GM12801 (cell line): Measurements from ENCODE around the gene ETS2.

Experiments
- CTCF ChIP-seq: IDR thresholded peaks from one replicate; pipeline ENCODE4 v1.5.1; 2011; ENCODE audit warnings: control low read depth; ENCODE audit not compliant: insufficient read length; ENCODE audit errors: extremely low read depth

ETS2 gene

DNA sequence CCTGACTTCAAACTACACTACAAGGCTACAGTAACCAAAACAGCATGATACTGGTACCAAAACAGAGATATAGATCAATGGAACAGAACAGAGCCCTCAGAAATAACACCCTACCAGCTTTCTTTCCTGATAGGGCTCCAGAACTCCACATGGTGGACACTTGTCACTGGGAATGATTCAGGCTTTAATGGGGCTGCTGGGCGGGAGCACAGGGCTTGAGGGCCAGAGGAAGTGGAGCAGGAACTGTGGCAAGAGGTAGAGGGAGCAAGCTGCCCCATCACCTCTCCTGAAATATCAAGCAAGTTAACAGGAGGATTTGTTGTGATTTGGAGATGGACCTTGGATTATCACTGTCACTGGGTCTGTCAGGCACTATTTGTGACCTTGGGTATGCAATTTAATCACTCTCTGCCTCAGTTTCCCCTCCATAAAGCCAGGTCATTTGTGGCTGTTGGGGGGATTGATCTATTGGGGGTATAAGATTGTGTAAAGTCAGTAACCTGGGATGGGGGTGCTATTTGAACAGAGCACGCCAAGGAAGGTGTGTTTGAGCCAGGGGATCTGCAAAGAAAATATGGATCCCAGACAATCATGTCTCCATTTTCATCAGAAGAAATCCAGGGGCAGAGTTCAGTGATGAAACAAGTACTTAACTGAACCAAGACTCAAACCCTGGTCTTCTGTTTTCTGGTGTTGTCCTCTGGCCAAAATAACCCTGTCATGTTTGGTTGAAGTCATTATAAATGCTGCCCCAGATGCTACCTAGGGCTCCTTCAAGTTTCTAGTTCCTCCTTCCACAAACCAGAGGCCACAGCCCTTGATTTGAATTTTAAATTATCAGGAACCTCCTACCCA lies 25.2 kb downstream of the ETS2 start:
- TF ChIP-seq CTCF, result no peak

DNA sequence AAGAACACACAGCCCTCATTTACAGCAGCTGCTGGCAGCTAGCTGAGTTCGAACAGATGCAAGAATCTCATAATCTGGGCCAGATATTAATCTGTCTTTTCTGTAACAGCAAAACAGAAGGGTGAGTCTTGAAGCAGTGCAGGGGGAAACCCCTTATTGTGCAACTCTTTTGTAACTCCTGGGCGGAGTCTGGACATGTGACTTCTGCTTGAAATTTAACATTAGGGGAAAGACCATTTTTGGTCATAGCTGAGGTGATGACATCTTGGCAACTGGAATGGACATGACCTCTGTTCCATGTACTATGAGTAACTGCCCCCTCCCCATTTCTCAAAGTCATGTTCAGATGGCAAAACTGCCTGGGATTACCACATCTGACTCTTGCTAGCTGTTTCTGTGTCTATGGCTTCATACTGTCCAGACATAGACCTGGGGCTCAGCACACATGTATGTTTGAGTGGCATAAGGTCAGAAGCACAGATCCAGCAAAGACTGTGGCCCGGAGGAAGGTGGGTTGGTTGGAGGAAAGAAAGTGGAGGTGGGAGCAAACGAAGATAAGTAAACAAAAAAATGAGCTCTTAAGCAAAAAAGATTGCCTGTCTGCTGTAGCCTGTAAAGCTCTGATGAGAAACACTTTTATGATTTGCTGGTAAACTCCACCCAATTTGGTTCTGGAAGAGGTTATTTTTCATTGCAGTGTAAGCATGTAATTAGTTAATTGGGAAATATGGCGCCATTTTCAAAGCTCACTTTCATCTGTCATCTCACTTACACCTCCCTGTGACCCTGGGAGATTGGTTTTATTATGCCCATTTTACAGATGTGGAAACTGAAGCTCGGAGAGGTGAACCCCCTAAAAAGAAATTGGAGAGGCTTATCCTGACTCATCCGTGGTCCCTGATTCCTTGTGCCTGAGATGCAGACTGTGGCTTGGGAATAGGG lies 26.1 kb downstream of the ETS2 start:
- no peak for TF ChIP-seq CTCF

GRCh38 chr21:38832664-38833063 lies 26.9 kb downstream of the ETS2 start:
- TF ChIP-seq CTCF, result no peak

DNA sequence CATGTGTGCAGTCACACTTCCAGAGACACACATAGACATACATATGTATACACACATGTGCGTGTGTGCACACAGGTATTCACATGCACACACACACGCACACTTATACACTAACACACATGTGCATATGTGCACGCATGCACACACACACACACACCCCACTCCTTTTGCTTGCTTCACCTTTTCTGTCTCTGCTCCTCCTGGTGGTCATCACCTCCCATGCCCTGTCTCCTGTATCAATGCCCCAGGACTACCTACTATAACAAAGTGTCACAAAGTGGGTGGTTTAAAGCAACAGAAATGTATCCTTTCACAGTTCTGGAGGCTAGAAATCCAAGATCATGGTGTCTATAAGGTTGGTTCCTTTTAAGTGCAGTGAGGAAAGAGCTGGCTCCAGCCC lies 27.4 kb downstream of the ETS2 start:
- TF ChIP-seq CTCF, result no peak

DNA sequence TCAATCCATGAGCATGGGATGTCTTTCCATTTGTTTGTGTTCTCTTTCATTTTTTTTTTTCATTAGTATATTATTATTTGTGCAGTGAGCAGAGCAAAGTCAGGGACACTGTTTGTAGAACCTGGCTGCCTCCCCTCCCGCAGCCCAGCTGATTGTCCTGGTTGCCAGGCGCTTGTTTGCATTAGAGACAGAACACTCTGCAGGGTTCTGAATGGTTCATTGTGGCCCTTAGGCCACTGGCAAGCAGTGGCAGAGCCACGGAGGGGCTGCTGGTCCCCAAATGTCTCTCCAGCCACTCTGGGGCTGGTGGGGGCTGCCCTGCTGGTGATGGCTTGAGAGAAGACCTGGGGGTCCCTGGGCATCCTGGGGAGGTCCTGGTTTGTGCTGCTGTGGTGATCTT lies 29.0 kb downstream of the ETS2 start:
- TF ChIP-seq CTCF, result no peak

DNA sequence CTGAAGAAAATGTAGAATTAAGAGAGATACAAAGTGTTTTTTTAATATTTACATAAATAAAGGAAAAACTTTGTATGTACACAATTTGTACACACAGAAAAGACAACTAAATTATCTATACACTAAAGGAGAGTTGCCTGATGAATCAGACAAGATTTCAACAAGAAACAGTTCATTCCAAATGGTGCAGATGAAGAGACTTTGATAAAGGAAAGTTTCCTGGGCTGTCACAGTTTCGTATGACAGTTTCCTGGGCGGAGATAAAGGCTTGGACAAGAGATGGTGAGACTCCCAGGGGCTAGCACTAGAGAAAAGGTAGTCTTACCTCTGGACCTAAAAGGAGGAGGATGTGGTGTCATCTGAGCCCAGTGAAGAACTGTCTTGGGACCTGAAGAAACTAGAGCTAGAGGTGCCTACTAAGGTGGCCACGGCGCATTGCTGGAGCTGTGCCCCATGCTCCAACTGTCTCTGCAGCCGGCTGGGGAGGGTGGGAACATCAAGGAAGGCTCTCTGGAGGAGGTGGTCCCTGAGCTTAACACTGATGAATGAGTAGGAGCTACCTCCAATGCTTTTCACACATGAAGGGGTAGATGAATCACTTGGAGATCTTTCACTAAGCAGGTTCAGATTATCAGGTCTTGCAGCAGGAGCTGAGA lies 32.2 kb downstream of the ETS2 start:
- TF ChIP-seq CTCF, result no peak
